ENCODE results near the gene FLYWCH1.

The FLYWCH1 gene

GRCh38 chr16:2911638-2912329, at the start of gene FLYWCH1:
FLYWCH1 (plus strand) TSS chr16:2911931; CDS start chr16:2929686, 17,755 bp downstream.
- peak; percentile 98 for DNase-seq (ENCODE audit: low spot score)

- no peak for DNase-seq (ENCODE audit: low spot score)
Measured at GRCh38 chr16:2865651-2866050, 46.1 kb upstream of the FLYWCH1 start.

- no peak for DNase-seq (ENCODE audit: low spot score)
Measured at GRCh38 chr16:2866431-2866830, 45.3 kb upstream of the FLYWCH1 start.

- no peak for DNase-seq (ENCODE audit: low spot score)
Measured at GRCh38 chr16:2867661-2867986, 44.1 kb upstream of the FLYWCH1 start.

GRCh38 chr16:2867987-2868789, 43.5 kb upstream of the FLYWCH1 start:
- DNase-seq (ENCODE audit: low spot score) = peak; percentile 93

GRCh38 chr16:2871926-2872325, 39.8 kb upstream of the FLYWCH1 start:
- no peak for DNase-seq (ENCODE audit: low spot score)

GRCh38 chr16:2874032-2874911, 37.5 kb upstream of the FLYWCH1 start:
- DNase-seq (ENCODE audit: low spot score) = no peak

- peak; percentile 89 for DNase-seq (ENCODE audit: low spot score)
Measured at GRCh38 chr16:2874912-2875362, 36.8 kb upstream of the FLYWCH1 start.

GRCh38 chr16:2879854-2880508, 31.8 kb upstream of the FLYWCH1 start:
- no peak for DNase-seq (ENCODE audit: low spot score)

GRCh38 chr16:2881783-2882649, 29.7 kb upstream of the FLYWCH1 start:
- no peak for DNase-seq (ENCODE audit: low spot score)

- DNase-seq (ENCODE audit: low spot score) = peak; percentile 96
Measured at GRCh38 chr16:2882650-2883457, 28.9 kb upstream of the FLYWCH1 start, which contains the start of gene FLYWCH2. FLYWCH2 (plus strand) TSS chr16:2883215; CDS start chr16:2896450, 13,235 bp downstream.

GRCh38 chr16:2883458-2883908, 28.2 kb upstream of the FLYWCH1 start:
- DNase-seq (ENCODE audit: low spot score) = no peak

- DNase-seq (ENCODE audit: low spot score) = no peak
Measured at GRCh38 chr16:2884041-2884451, 27.7 kb upstream of the FLYWCH1 start.

- DNase-seq (ENCODE audit: low spot score) = no peak
Measured at GRCh38 chr16:2894231-2894630, 17.5 kb upstream of the FLYWCH1 start.

GRCh38 chr16:2895813-2896212, 15.9 kb upstream of the FLYWCH1 start:
- DNase-seq (ENCODE audit: low spot score) = no peak

- no peak for DNase-seq (ENCODE audit: low spot score)
Measured at GRCh38 chr16:2896480-2897010, 15.2 kb upstream of the FLYWCH1 start.

- DNase-seq (ENCODE audit: low spot score) = no peak
Measured at GRCh38 chr16:2897110-2897509, 14.6 kb upstream of the FLYWCH1 start.

- no peak for DNase-seq (ENCODE audit: low spot score)
Measured at GRCh38 chr16:2898831-2899563, 12.7 kb upstream of the FLYWCH1 start.

- no peak for DNase-seq (ENCODE audit: low spot score)
Measured at GRCh38 chr16:2899564-2900072, 12.1 kb upstream of the FLYWCH1 start.
